SK-N-SH (cell line): Measurements from ENCODE around the gene FAM200C. TPM values are rescaled to one million over a fixed set of nuclear protein-coding genes. Genes with fewer than 3 reads are reported as not detected.

Experiments used
- CTCF ChIA-PET: fragments of 300-600, 350-600 bp; formaldehyde crosslinking; extraction: SDS; loops from one replicate; lab custom pipeline; 2021; lab: Yijun Ruan, JAX
- POLR2A ChIA-PET: fragments of 350-600 bp; sonication (Branson Sonifier 250); formaldehyde crosslinking; extraction: SDS; loops from one replicate; lab custom pipeline; 2020; ENCODE audit warnings: antibody characterized with exemption, inconsistent platforms; lab: Yijun Ruan, JAX
- DNase-seq: peaks from one replicate; pipeline ENCODE4 v3.0.0; 2012
- H2AFZ ChIP-seq: fragments of 200-600 bp; sonication (generic); 2 replicates; pipeline ENCODE4 v1.8.1; 2016; ENCODE audit warnings: antibody characterized with exemption, mild to moderate bottlenecking, low read depth
- H3F3A ChIP-seq: fragments of 200-600 bp; sonication (generic); replicated peaks from 2 replicates; pipeline ENCODE3; 2016; ENCODE audit warnings: antibody characterized with exemption, mild to moderate bottlenecking; ENCODE audit not compliant: insufficient read depth
- H3K27ac ChIP-seq, 2 experiments: fragments of 200-500 bp in 1 of 2; fragments of 200-600 bp in 1 of 2; sonication (Bioruptor generic) in 1 of 2; sonication (generic), shearing (Covaris generic) in 1 of 2; 2 replicates each; pipeline versions ENCODE4 v1.5.1 to v1.6.1; 2014 to 2016; ENCODE audit warnings: low read depth in 2 of 2, inconsistent platforms in 1 of 2, low read length in 1 of 2, mild to moderate bottlenecking in 1 of 2, mixed read lengths in 1 of 2
- H3K27me3 ChIP-seq: fragments of 200-600 bp; sonication (generic), shearing (Covaris generic); 2 replicates; pipeline ENCODE4 v1.6.1; 2016; ENCODE audit warnings: mixed run types; ENCODE audit not compliant: insufficient read depth
- H3K36me3 ChIP-seq, 2 experiments: fragments of 200-500 bp in 1 of 2; fragments of 200-600 bp in 1 of 2; sonication (Bioruptor generic) in 1 of 2; sonication (generic) in 1 of 2; replicated peaks in 1 of 2; 2 replicates each; pipeline versions ENCODE3 to v1.5.1; 2014 to 2016; ENCODE audit warnings: low read length in 1 of 2, mild to moderate bottlenecking in 1 of 2; ENCODE audit not compliant: insufficient read depth in 2 of 2, control insufficient read depth in 1 of 2
- H3K4me1 ChIP-seq, 2 experiments: fragments of 200-500 bp in 1 of 2; fragments of 200-600 bp in 1 of 2; sonication (Bioruptor generic) in 1 of 2; sonication (generic), shearing (Covaris generic) in 1 of 2; 2 replicates each; pipeline versions ENCODE4 v1.5.1 to v1.6.1; 2014 to 2016; ENCODE audit warnings: low read depth in 1 of 2, low read length in 1 of 2, mixed run types in 1 of 2; ENCODE audit not compliant: insufficient read depth in 2 of 2, control insufficient read depth in 1 of 2
- H3K4me2 ChIP-seq: fragments of 200-600 bp; sonication (generic), shearing (Covaris generic); 2 replicates; pipeline ENCODE4 v1.6.1; 2017; ENCODE audit warnings: mixed run types
- H3K4me3 ChIP-seq, 2 experiments: fragments of 200-500 bp in 1 of 2; fragments of 200-600 bp in 1 of 2; sonication (Bioruptor generic) in 1 of 2; sonication (generic), shearing (Covaris generic) in 1 of 2; 2 replicates each; pipeline versions ENCODE4 v1.5.1 to v1.8.1; 2014 to 2016; ENCODE audit warnings: low read depth in 2 of 2, inconsistent platforms in 1 of 2, low read length in 1 of 2, mild to moderate bottlenecking in 1 of 2, mixed read lengths in 1 of 2, moderate library complexity in 1 of 2
- H3K79me2 ChIP-seq: fragments of 200-600 bp; sonication (generic); 2 replicates; pipeline ENCODE4 v1.8.1; 2017; ENCODE audit warnings: mild to moderate bottlenecking; ENCODE audit not compliant: insufficient read depth
- H3K9ac ChIP-seq: fragments of 200-600 bp; sonication (generic); 2 replicates; pipeline ENCODE4 v1.6.1; 2017; ENCODE audit warnings: mixed run types
- H3K9me2 ChIP-seq: fragments of 200-600 bp; sonication (generic); 2 replicates; pipeline ENCODE4 v1.6.1; 2017; ENCODE audit warnings: mixed run types
- H3K9me3 ChIP-seq: fragments of 200-600 bp; sonication (generic); 2 replicates; pipeline ENCODE4 v1.6.1; 2017; ENCODE audit warnings: mixed run types, mild to moderate bottlenecking, moderate library complexity
- H4K20me1 ChIP-seq: fragments of 200-600 bp; sonication (generic); 2 replicates; pipeline ENCODE4 v1.6.1; 2017; ENCODE audit warnings: mild to moderate bottlenecking, mixed run types; ENCODE audit not compliant: insufficient read depth
- EZH2phosphoT487 ChIP-seq: fragments of 200-600 bp; sonication (generic); IDR thresholded peaks from 2 replicates; pipeline ENCODE4 v1.6.1; 2017; ENCODE audit warnings: low read depth, mixed run types, mild to moderate bottlenecking, antibody characterized with exemption, moderate library complexity, borderline replicate concordance
- JUND ChIP-seq: IDR thresholded peaks from 2 replicates; pipeline ENCODE4 v1.4.0; 2012
- MEF2A ChIP-seq: IDR thresholded peaks from 2 replicates; pipeline ENCODE4 v1.4.0; 2012; ENCODE audit warnings: low read depth, borderline replicate concordance
- MXI1 ChIP-seq: IDR thresholded peaks from 2 replicates; pipeline ENCODE4 v1.6.1; 2012; ENCODE audit warnings: mild to moderate bottlenecking, low read depth, low read length, improper control_type of control experiment
- NFIC ChIP-seq: IDR thresholded peaks from 2 replicates; pipeline ENCODE4 v1.4.0; 2012; ENCODE audit warnings: borderline replicate concordance
- NRF1 ChIP-seq: IDR thresholded peaks from 2 replicates; pipeline ENCODE4 v1.6.1; 2012; ENCODE audit warnings: low read depth, mild to moderate bottlenecking, low read length
- POLR2AphosphoS5 ChIP-seq: IDR thresholded peaks from 2 replicates; pipeline ENCODE4 v1.6.1; 2012; ENCODE audit warnings: low read depth, low read length
- RAD21 ChIP-seq: IDR thresholded peaks from 2 replicates; pipeline ENCODE4 v1.6.1; 2012; ENCODE audit warnings: mild to moderate bottlenecking, low read length
- RFX5 ChIP-seq: IDR thresholded peaks from 2 replicates; pipeline ENCODE4 v1.6.1; 2012; ENCODE audit warnings: mild to moderate bottlenecking, improper control_type of control experiment, low read length
- RXRA ChIP-seq: IDR thresholded peaks from 2 replicates; pipeline ENCODE4 v1.4.0; 2012; ENCODE audit warnings: low read depth, mild to moderate bottlenecking, borderline replicate concordance
- SIN3A ChIP-seq: IDR thresholded peaks from 2 replicates; pipeline ENCODE4 v1.6.1; 2012; ENCODE audit warnings: low read depth, mild to moderate bottlenecking, low read length, moderate library complexity, borderline replicate concordance
- TAF1 ChIP-seq: IDR thresholded peaks from 2 replicates; pipeline ENCODE4 v1.6.1; 2012; ENCODE audit warnings: low read depth, mild to moderate bottlenecking, low read length, moderate library complexity, borderline replicate concordance
- TEAD4 ChIP-seq: IDR thresholded peaks from 2 replicates; pipeline ENCODE4 v1.4.0; 2012; ENCODE audit warnings: mild to moderate bottlenecking, borderline replicate concordance; ENCODE audit not compliant: insufficient read depth
- WGBS: methylation state at CpG from one replicate; pipeline ENCODE4 v1.1.6; 2017; ENCODE audit warnings: low lambda C conversion rate; 5-methylcytosine and 5-hydroxymethylcytosine counted together
- polyA plus RNA-seq, 3 experiments: library from polyadenylated mRNA; depleted of rRNA; stranded (reverse); fragments of >200 nt; gene quantifications; 2 replicates each; pipeline ENCODE4 v1.2.3, GENCODE V29; 2012
- TF ChIP-seq, protein P1 (sequence below): fragments of 150-350 bp; IDR thresholded peaks from 2 replicates; pipeline ENCODE4 v1.6.1; 2017; ENCODE audit warnings: antibody characterized with exemption, low read length, low read depth, borderline replicate concordance

Gene FAM200C
- polyA plus RNA-seq, 1 of the 3 experiments (the other 2 are of a cell fraction), result 1.5 TPM

DNA sequence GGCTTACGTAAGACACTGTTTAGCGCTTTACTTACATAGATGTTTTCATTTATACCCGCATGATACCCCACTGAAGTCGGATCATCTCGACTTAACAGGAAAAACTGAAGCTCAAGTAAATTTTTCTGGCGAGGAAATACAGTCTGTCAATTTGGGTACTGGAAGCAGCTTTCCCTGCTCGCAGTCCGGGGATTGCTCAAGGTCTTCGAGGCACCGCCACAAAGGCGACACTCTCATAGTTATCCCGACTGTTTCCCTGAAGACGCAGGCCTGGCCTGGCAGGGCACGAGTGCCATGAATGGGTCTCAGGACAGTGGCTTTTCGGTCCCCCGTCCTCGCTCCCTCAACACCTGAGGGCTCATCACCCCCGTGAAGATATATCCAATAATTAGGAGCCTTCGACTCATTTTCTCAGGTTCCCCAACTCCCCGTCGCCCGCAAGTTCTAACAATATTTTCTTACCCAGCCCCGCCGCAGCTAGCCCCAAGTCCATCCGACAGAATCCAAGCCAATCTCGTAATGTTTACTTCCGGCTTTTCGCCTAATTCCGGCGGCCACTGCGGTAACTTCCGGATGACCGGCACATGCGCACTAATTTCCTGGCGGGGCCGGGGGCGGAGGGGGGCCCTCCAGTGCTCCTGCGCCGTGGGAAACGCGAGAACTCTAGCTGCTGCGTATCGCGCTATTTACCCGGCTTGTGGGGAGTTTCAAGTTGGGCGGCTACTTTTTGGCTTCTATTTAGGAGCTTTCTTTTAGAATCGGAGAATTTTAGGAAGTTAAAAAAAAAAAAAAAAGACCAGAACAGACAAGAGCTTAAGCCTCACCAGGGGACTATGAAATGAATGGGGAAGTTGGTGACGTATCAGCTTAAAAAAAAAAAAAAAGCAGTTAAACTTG, 19.0 kb upstream of the FAM200C start, which contains the start of gene SLU7 (continued):
- TF ChIP-seq, protein P1, sequence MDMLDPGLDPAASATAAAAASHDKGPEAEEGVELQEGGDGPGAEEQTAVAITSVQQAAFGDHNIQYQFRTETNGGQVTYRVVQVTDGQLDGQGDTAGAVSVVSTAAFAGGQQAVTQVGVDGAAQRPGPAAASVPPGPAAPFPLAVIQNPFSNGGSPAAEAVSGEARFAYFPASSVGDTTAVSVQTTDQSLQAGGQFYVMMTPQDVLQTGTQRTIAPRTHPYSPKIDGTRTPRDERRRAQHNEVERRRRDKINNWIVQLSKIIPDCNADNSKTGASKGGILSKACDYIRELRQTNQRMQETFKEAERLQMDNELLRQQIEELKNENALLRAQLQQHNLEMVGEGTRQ, result no peak
- TF ChIP-seq SIN3A (peak; percentile 72; the same call in 1 of the 2 replicates), NFIC (peak; percentile 7; the same call in 1 of the 2 replicates), EZH2phosphoT487 (no peak), NRF1 (peak; percentile 89), MXI1 (peak; percentile 86), JUND (no peak), TEAD4 (no peak), RFX5 (no peak), RXRA (no peak), TAF1 (peak; percentile 88), MEF2A (no peak), RAD21 (no peak)

DNA sequence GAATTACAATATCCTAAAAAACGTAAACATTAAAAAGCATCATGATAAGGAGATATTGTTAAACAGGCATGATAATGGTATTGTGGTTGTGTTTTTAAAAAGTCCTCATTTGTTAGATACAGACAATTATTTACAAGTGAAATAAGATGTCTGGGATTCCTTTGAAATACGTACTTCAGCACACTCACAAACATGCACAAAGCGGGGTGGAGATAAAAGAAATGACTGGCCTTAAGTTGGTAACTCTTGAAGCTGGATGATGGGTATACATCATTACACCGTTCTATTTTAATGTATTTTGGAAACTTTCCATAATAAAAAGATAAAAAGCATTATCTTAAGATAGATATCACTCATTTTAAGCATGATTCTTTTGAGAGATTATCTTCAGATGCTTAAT, 1.0 kb downstream of the FAM200C start:
- no peak for DNase-seq
- H3K9me2 ChIP-seq, result no peaks in the 10 kb centered on the region
- H3K79me2 ChIP-seq, result peaks cover 56% of the 10 kb centered on the region
- H3K9ac ChIP-seq, result peak overlapping the region; percentile 98
- peak overlapping the region; percentile 84 to 96; a peak in 3 of 4 replicates for H3K27ac ChIP-seq
- no peaks in the 10 kb centered on the region for H3K27me3 ChIP-seq
- H3K9me3 ChIP-seq, result no peaks in the 10 kb centered on the region
- TF ChIP-seq MXI1, result peak; percentile 10; the same call in 1 of the 2 replicates
- no peak for TF ChIP-seq POLR2AphosphoS5
- H3K4me2 ChIP-seq, result peak overlapping the region; percentile 87
- ChIA-PET POLR2A (no interaction called here), CTCF (interaction anchor here (1.5 to 3.7 kb wide), 2 partner anchors 8 to 412 kb away, joined by 4 to 26 read pairs; no protein-coding TSS in a partner anchor)
- no peaks in the 10 kb centered on the region for H4K20me1 ChIP-seq
- 33% methylated on average over 4 of the region's 4 CpGs for WGBS
- H3K36me3 ChIP-seq, result peaks cover 20 to 37% of the 10 kb centered on the region in 2 experiments
- peaks cover 11% of the 10 kb centered on the region for H3F3A ChIP-seq
- H3K4me3 ChIP-seq, result peak overlapping the region; percentile 80 to 85
- H2AFZ ChIP-seq, result peak overlapping the region; percentile 88; the same call in 1 of the 2 replicates
- peaks cover 0 to 9% of the 10 kb centered on the region in 2 experiments; a peak in 2 of 4 replicates for H3K4me1 ChIP-seq
